ENCODE measurements around the gene SPATA7. TPM values are rescaled to one million over a fixed set of nuclear protein-coding genes. Genes with fewer than 3 reads are reported as not detected.
A peak's percentile ranks its signal among the peaks of the same experiment; 100 is the strongest.

The SPATA7 gene
- total RNA-seq, 1 donor from 2014 or later = 8.5 TPM

DNA sequence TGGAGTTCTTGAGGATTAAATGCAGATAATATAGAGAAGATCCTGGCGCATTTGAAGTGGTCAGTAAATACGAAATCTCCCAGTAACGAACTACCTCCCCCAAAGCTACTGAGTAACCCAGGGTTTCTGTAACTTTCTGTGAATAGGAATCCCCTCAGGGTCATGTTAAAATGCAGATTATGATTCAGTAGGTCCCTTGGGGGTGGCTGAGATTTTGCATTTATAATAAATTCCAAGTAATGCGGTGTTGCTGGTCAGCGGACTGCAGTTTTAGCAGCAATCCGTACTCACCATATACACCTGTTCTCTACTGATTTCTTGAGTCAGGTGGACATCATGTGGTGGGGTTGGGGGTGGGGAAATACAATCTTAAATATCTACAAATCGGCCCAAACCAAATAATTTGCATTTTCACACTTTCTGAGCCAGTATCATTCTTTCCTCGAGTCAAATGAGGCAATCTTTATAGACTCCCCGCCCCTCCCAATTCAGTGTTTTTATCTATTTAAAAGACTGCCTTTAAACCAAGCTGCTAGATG is 868 bp downstream of the SPATA7 start:
- DNase-seq = no peak
- H3K4me1 ChIP-seq = peaks cover 29% of the 10 kb centered on the region
- TF ChIP-seq CTCF (IDR thresholded peaks at IDR 0.05; ENCODE audit: borderline replicate concordance) = no peak
- no peaks in the 10 kb centered on the region for H3K36me3 ChIP-seq
- no peaks in the 10 kb centered on the region for H3K9me3 ChIP-seq (replicated peaks)
- intact Hi-C loops (cut with micrococcal nuclease) = no loop called here
- peak overlapping the region; percentile 90 for H3K4me3 ChIP-seq
- peak overlapping the region; percentile 87 for H3K27ac ChIP-seq (replicated peaks)
- no peaks in the 10 kb centered on the region for H3K27me3 ChIP-seq (ENCODE audit: low read depth)

- intact Hi-C loops (cut with micrococcal nuclease) = no loop called here
- H3K27ac ChIP-seq (replicated peaks) = no peak overlapping the region
- H3K4me3 ChIP-seq = no peak overlapping the region
- H3K27me3 ChIP-seq (ENCODE audit: low read depth) = no peaks in the 10 kb centered on the region
- TF ChIP-seq CTCF (IDR thresholded peaks at IDR 0.05; ENCODE audit: borderline replicate concordance) = no peak
- H3K4me1 ChIP-seq = peaks cover 29% of the 10 kb centered on the region
- peaks cover 16% of the 10 kb centered on the region for H3K36me3 ChIP-seq
- no peak for DNase-seq
- no peaks in the 10 kb centered on the region for H3K9me3 ChIP-seq (replicated peaks)
Measured at GRCh38 chr14:88388741-88389282, 3.4 kb downstream of the SPATA7 start.

DNA sequence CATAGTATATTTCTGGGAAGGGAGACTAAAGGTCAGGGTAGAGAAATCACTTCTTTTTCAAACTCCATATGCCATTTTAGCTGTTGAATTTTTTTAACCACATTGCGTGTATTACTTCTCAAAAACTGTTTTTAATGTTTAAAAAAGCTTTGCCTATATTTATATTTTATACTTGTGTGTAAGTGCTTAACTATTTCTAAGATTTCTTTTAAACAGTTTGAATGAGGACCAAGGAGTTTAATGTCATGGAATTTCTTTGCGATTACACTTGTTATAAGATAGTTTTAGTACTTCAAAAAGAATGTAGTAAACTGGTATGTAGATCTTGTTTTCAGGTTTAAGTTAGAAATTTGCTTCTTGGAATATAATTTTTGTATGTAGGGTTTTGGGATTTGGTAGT is 7.2 kb downstream of the SPATA7 start:
- Histone ChIP-seq H3K27ac (replicated peaks) (no peak overlapping the region), H3K36me3 (peaks cover 43% of the 10 kb centered on the region), H3K9me3 (replicated peaks) (no peaks in the 10 kb centered on the region), H3K27me3 (ENCODE audit: low read depth) (no peaks in the 10 kb centered on the region), H3K4me1 (no peaks in the 10 kb centered on the region), H3K4me3 (no peak overlapping the region)
- DNase-seq = no peak
- no peak for TF ChIP-seq CTCF (IDR thresholded peaks at IDR 0.05; ENCODE audit: borderline replicate concordance)
- intact Hi-C loops (cut with micrococcal nuclease) = no loop called here

GRCh38 chr14:88411039-88411438 is 25.6 kb downstream of the SPATA7 start:
- H3K36me3 ChIP-seq = peaks cover 45% of the 10 kb centered on the region
- no peak overlapping the region for H3K27ac ChIP-seq (replicated peaks)
- intact Hi-C loops (cut with micrococcal nuclease) = no loop called here
- no peaks in the 10 kb centered on the region for H3K4me1 ChIP-seq
- TF ChIP-seq CTCF (IDR thresholded peaks at IDR 0.05; ENCODE audit: borderline replicate concordance) = no peak
- no peak overlapping the region for H3K4me3 ChIP-seq
- DNase-seq = no peak
- H3K27me3 ChIP-seq (ENCODE audit: low read depth) = no peaks in the 10 kb centered on the region
- H3K9me3 ChIP-seq (replicated peaks) = peaks cover 47% of the 10 kb centered on the region

DNA sequence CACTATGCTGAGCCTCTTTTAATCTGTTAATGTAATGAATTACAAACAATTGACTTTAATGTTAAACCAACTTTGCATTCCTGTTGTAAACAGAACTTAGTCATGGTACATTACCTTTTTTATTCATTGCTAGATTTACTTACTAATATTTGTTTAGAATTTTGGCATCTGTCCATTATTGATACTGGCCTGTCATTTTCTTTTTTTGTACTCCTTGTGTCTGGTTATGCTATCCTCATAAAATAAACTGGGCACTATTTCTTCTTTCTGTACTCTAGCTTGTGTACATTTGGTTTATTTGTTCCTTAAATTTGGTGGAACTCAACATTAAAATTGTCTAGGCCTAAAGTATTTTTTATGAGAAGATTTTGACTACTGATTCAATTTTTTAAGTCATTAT is 32.1 kb downstream of the SPATA7 start:
- Histone ChIP-seq H3K4me1 (peaks cover 7% of the 10 kb centered on the region), H3K27me3 (ENCODE audit: low read depth) (no peaks in the 10 kb centered on the region), H3K27ac (replicated peaks) (no peak overlapping the region), H3K9me3 (replicated peaks) (peaks cover 47% of the 10 kb centered on the region), H3K4me3 (no peak overlapping the region), H3K36me3 (peaks cover 56% of the 10 kb centered on the region)
- TF ChIP-seq CTCF (IDR thresholded peaks at IDR 0.05; ENCODE audit: borderline replicate concordance) = no peak
- intact Hi-C loops (cut with micrococcal nuclease) = no loop called here
- DNase-seq = no peak
